AG10803 (cell line): ENCODE results near the gene HCN3.
"Not testable (repeated sequence)": the region's sequence is repeated elsewhere in the genome, so short reads cannot be mapped to it uniquely, and the experiment has no call there.

Source experiments
- DNase-seq: peaks from one replicate; pipeline ENCODE4 v3.0.0; 2010; ENCODE audit warnings: low read depth
- H3K4me3 ChIP-seq: 2 replicates; pipeline ENCODE4 v1.5.1; 2011; ENCODE audit warnings: mild to moderate bottlenecking, low read length, control low read depth
- TF ChIP-seq, protein P1 (sequence below): conservative IDR thresholded peaks from 2 replicates; pipeline ENCODE4 v1.5.1; 2011; ENCODE audit warnings: mild to moderate bottlenecking, low read length, control low read depth, inconsistent platforms

Gene HCN3

DNA sequence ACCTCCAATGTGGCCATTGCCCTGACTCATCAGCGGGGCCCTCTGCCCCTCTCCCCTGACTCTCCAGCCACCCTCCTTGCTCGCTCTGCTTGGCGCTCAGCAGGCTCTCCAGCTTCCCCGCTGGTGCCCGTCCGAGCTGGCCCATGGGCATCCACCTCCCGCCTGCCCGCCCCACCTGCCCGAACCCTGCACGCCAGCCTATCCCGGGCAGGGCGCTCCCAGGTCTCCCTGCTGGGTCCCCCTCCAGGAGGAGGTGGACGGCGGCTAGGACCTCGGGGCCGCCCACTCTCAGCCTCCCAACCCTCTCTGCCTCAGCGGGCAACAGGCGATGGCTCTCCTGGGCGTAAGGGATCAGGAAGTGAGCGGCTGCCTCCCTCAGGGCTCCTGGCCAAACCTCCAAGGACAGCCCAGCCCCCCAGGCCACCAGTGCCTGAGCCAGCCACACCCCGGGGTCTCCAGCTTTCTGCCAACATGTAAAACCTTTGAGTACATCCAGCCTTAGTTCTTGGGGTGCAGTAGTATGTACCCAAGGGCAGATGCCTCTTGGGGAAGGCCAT is 10.8 kb downstream of the HCN3 start:
- TF ChIP-seq, protein P1, sequence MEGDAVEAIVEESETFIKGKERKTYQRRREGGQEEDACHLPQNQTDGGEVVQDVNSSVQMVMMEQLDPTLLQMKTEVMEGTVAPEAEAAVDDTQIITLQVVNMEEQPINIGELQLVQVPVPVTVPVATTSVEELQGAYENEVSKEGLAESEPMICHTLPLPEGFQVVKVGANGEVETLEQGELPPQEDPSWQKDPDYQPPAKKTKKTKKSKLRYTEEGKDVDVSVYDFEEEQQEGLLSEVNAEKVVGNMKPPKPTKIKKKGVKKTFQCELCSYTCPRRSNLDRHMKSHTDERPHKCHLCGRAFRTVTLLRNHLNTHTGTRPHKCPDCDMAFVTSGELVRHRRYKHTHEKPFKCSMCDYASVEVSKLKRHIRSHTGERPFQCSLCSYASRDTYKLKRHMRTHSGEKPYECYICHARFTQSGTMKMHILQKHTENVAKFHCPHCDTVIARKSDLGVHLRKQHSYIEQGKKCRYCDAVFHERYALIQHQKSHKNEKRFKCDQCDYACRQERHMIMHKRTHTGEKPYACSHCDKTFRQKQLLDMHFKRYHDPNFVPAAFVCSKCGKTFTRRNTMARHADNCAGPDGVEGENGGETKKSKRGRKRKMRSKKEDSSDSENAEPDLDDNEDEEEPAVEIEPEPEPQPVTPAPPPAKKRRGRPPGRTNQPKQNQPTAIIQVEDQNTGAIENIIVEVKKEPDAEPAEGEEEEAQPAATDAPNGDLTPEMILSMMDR: no peak
- no peak overlapping the region for H3K4me3 ChIP-seq
- DNase-seq: no peak

DNA sequence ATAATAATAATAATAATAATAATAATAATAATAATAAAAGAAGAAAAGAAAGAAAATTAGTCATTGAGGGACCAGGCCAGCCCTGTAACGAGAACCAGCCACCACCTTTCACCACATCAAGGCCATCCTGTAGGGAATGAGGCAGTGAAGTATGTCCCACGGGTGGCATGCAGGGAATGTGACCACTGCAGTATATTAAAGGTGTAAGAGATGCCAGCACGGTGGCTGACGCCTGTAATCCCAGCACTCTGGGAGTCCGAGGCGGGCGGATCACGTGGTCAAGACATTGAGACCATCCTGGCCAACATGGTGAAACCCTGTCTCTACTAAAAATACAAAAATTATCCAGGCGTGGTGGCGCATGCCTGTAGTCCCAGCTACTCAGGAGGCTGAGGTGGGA is 13.7 kb downstream of the HCN3 start:
- not testable (repeated sequence) for DNase-seq, H3K4me3 ChIP-seq

DNA sequence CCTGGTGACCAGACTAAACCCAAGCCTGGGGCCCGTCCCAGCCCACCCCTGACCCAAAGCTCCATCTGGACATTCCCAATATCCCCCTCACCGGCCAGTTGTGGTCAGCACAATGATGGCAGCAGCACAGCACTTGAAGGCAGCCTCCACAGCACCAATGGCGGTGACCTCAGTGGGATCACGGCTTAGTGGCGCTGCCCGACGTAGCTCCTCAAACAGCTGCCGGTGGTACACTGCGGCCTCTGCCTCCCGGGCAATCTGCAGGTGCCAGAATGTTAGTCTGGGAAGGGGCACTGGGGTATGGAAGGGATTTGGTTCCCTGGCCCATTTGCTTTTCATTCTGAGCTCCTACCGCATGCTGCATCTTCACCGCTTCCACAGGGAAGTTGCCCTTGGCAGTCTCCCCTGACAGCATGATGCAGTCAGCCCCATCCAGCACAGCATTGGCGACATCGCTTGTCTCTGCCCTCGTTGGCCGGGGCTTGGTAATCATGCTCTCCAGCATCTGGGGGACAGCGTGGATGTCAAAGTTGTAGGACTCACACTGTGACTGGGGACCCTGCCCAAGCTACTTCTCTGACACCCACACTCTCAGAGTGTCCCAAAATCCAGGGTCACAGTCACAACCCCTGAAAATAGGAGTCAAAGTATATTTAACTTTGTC is 16.0 kb downstream of the HCN3 start:
- no peak for DNase-seq
- TF ChIP-seq, protein P1: no peak
- no peak overlapping the region for H3K4me3 ChIP-seq

DNA sequence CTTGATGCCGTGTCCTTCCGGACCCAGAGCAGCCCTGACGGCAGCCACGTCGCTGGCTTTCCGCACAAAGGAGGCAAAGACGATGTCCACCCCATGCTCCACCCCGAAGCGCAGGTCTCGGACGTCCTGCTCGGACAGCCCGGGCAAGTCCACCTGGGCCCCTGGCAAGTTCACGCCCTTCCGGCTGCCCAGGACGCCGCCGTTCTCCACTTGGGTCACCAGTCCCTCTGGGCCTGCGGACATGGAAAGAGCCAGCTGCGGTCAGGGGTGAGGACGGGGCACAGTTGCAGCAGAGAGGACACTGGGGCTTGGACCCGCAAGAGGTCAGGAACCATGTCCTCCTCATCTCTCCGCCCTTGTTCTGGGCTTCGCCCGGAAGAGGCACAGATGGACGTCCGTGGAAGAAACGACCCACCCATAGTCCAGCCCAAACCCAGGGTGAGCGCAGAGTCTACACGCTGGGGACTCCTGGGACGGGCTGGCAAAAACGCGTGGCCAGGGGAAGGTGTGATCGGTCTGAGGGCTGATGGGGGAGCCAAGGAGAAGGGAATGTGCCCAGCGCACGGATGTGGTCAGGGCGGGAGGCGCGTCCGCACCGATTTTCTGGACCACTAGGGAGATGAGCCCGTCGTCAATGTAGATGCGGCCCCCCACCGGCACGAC is 17.4 kb downstream of the HCN3 start:
- TF ChIP-seq, protein P1: no peak
- H3K4me3 ChIP-seq: no peak overlapping the region
- no peak for DNase-seq

DNA sequence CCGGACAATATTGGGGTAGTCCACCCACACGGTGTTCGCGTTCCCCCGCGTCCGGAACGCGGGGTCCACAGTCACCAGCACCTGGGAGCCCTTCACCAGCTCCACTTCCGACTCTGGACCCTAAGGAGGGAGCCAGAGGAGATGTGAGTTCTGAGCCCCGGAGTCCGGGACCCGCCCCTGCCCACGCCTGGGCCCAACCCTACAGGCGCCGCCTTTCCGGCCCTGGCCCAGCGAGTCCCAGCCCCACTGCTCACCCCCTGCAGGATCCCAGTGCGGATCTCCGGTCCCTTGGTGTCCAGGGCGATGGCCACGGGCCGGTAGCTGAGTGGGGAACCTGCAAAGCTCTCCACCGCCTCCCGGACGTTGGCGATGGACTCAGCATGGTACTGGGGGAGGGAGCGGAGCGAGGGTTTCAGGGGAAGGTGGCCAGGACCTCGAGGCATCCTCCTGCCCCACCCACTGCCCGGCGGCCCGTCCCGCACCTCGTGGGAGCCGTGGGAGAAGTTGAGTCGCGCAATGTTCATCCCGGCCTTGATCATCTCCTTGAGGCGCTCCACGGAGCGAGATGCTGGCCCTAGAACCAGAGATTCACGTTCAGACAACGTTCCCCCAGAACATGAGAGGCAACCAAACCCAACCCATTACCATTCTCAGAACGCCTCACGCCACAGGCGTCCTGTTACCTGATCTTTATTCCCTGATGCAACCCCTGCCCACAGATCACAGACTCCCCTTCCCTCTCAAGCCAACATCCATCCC is 18.1 kb downstream of the HCN3 start:
- DNase-seq: no peak
- TF ChIP-seq, protein P1: no peak
- no peak overlapping the region for H3K4me3 ChIP-seq

DNA sequence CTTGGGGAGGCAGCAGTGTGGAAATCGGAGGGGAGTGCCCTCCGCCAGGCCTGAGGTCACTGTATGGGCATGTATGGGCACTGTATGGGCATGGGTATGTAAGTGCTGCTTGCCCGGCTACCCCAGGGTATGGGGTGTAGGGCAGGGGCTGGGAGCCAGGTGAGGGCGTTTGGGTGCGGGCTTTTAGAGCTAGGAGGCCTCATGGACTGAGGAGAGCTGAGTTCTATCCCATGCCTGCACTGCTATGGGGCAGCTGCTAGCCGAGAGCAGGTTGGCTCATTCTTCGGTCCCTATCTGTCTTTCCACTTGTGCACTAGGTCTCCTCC is 18.6 kb downstream of the HCN3 start:
- TF ChIP-seq, protein P1: no peak
- H3K4me3 ChIP-seq: no peak overlapping the region
- no peak for DNase-seq

DNA sequence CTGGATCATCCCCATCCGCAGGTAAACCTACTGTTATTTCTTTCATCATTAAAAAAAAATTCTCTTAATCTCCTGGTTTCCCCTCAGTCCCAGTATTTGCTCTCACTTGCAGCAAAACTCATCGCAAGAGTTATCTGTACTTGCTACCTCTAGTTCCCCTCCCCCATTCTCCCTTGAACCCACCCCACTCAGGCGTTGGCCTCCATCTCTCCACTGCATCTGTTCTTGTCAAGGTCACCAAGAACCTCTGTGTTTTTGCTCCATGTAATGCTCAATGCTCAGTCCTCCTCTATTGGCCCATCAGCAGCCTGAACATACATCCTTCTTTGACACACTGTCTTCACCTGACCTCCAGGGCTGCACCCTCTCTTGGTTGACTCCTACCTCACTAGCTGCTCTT is 19.4 kb downstream of the HCN3 start:
- TF ChIP-seq, protein P1: no peak
- no peak overlapping the region for H3K4me3 ChIP-seq
- DNase-seq: no peak
